ENCODE results near the gene INPP5D.
"Not testable (repeated sequence)": the region's sequence is repeated elsewhere in the genome, so short reads cannot be mapped to it uniquely, and the experiment has no call there.

The INPP5D gene

GRCh38 chr2:233117811-233118647, 57.9 kb downstream of the INPP5D start:
- no peak for DNase-seq (ENCODE audit: low read depth)

GRCh38 chr2:233118648-233119000, 58.5 kb downstream of the INPP5D start:
- DNase-seq (ENCODE audit: low read depth), result no peak

GRCh38 chr2:233119123-233119522, 59.0 kb downstream of the INPP5D start:
- DNase-seq (ENCODE audit: low read depth), result no peak

GRCh38 chr2:233119806-233120205, 59.7 kb downstream of the INPP5D start:
- no peak for DNase-seq (ENCODE audit: low read depth)

GRCh38 chr2:233120459-233120858, 60.3 kb downstream of the INPP5D start:
- no peak for DNase-seq (ENCODE audit: low read depth)

- DNase-seq (ENCODE audit: low read depth), result no peak
Observed at GRCh38 chr2:233121856-233122255, 61.7 kb downstream of the INPP5D start.

- no peak for DNase-seq (ENCODE audit: low read depth)
Observed at GRCh38 chr2:233122541-233122940, 62.4 kb downstream of the INPP5D start.

GRCh38 chr2:233123576-233123975, 63.4 kb downstream of the INPP5D start:
- DNase-seq (ENCODE audit: low read depth), result not testable (repeated sequence)

- no peak for DNase-seq (ENCODE audit: low read depth)
Observed at GRCh38 chr2:233124421-233125080, 64.4 kb downstream of the INPP5D start.

GRCh38 chr2:233125455-233126065, 65.4 kb downstream of the INPP5D start:
- DNase-seq (ENCODE audit: low read depth), result no peak

GRCh38 chr2:233129351-233129978, 69.3 kb downstream of the INPP5D start:
- DNase-seq (ENCODE audit: low read depth), result no peak

- DNase-seq (ENCODE audit: low read depth), result no peak
Observed at GRCh38 chr2:233130024-233130423, 69.9 kb downstream of the INPP5D start.

- DNase-seq (ENCODE audit: low read depth), result no peak
Observed at GRCh38 chr2:233130481-233131020, 70.4 kb downstream of the INPP5D start.

GRCh38 chr2:233131936-233132720, 72.0 kb downstream of the INPP5D start:
- DNase-seq (ENCODE audit: low read depth), result no peak

GRCh38 chr2:233133239-233133638, 73.1 kb downstream of the INPP5D start:
- no peak for DNase-seq (ENCODE audit: low read depth)

- DNase-seq (ENCODE audit: low read depth), result no peak
Observed at GRCh38 chr2:233135421-233135820, 75.3 kb downstream of the INPP5D start.

- no peak for DNase-seq (ENCODE audit: low read depth)
Observed at GRCh38 chr2:233137040-233137439, 76.9 kb downstream of the INPP5D start.

- DNase-seq (ENCODE audit: low read depth), result no peak
Observed at GRCh38 chr2:233140077-233140585, 80.0 kb downstream of the INPP5D start.

GRCh38 chr2:233140978-233141377, 80.8 kb downstream of the INPP5D start:
- DNase-seq (ENCODE audit: low read depth), result no peak

- DNase-seq (ENCODE audit: low read depth), result no peak
Observed at GRCh38 chr2:233141901-233142300, 81.8 kb downstream of the INPP5D start.

GRCh38 chr2:233142355-233142897, 82.3 kb downstream of the INPP5D start:
- DNase-seq (ENCODE audit: low read depth), result no peak
